ENCODE results near the gene ADGRL1. TPM values are rescaled to one million over a fixed set of nuclear protein-coding genes. Genes with fewer than 3 reads are reported as not detected.
"Not testable (repeated sequence)": the region's sequence is repeated elsewhere in the genome, so short reads cannot be mapped to it uniquely, and the experiment has no call there.

The ADGRL1 gene
- total and polyA plus RNA-seq, 2 of the 8 experiments (the other 6 are each of a cell fraction or from before 2014, with no cell fraction given), result 95.6 to 112 TPM

GRCh38 chr19:14247548-14248471 is 41.8 kb upstream of the ADGRL1 start:
- FAIRE-seq; H3K79me1 ChIP-seq (ENCODE audit: low read depth, low read length); H2BK120ac ChIP-seq (replicated peaks; ENCODE audit: low read depth, low read length); H2AFZ ChIP-seq (ENCODE audit: low read length); H3K9me3 ChIP-seq (ENCODE audit: insufficient read depth in 2 of 2, low read depth in 1 of 2, low read length in 1 of 2); H3K14ac ChIP-seq (ENCODE audit: insufficient read length); H3K56ac ChIP-seq (replicated peaks; ENCODE audit: insufficient read length, low read depth, low read length); H3K27me3 ChIP-seq (replicated peaks in 1 of 4; ENCODE audit: control insufficient read depth in 3 of 4, extremely low read depth in 1 of 4, insufficient read depth in 3 of 4, low read length in 3 of 4); H3K4me1 ChIP-seq (replicated peaks in 1 of 4; ENCODE audit: control insufficient read depth in 3 of 4, insufficient read depth in 4 of 4, low read length in 3 of 4); H4K20me1 ChIP-seq (replicated peaks in 1 of 2; ENCODE audit: control insufficient read depth in 1 of 2, insufficient read depth in 2 of 2, low read length in 2 of 2); H3K4ac ChIP-seq (replicated peaks; ENCODE audit: insufficient read length, low read depth, low read length); H3K23ac ChIP-seq (ENCODE audit: insufficient read length); H3K23me2 ChIP-seq (ENCODE audit: low read depth, low read length); H3K36me3 ChIP-seq (ENCODE audit: control insufficient read depth in 2 of 4, insufficient read depth in 4 of 4, low read length in 3 of 4); H3K79me2 ChIP-seq (ENCODE audit: control insufficient read depth in 1 of 2, insufficient read depth in 2 of 2, low read length in 2 of 2); H2BK15ac ChIP-seq (ENCODE audit: low read length); H2AK5ac ChIP-seq (ENCODE audit: low read depth, low read length); H2BK20ac ChIP-seq (ENCODE audit: low read length): not testable (repeated sequence)
- ChIA-PET POLR2A (ENCODE audit: partially characterized antibody) (interaction anchor here (0.6 to 1.7 kb wide), 11 partner anchors 9 to 280 kb away, joined by 3 to 8 read pairs (median 4); no protein-coding TSS in a partner anchor), CTCF (ENCODE audit: partially characterized antibody) (interaction anchor here (0.6 to 1.4 kb wide), 3 partner anchors 49 to 1877 kb away, joined by 3 to 4 read pairs (median 3); no protein-coding TSS in a partner anchor)
- H3K9ac ChIP-seq (replicated peaks in 1 of 4; ENCODE audit: extremely low read depth in 1 of 4, low read depth in 3 of 4, low read length in 3 of 4), result peak overlapping the region in 1 of 4 experiments; percentile 22; a peak in 3 of 7 replicates
- H4K91ac ChIP-seq (replicated peaks; ENCODE audit: insufficient read length, low read length), result peak overlapping the region; percentile 89
- WGBS, 2 experiments (ENCODE audit: extremely low coverage in 1 of 2, insufficient coverage in 1 of 2, insufficient read length in 1 of 2, insufficient replicate concordance in 2 of 2, low coverage in 1 of 2, low lambda C conversion rate in 2 of 2, missing lambda C conversion rate in 1 of 2), result 2% methylated on average over 18 of the region's 38 CpGs; no CpG with 5 or more reads in 1 of the 2 experiments
- peak overlapping the region; percentile 60 for H3K18ac ChIP-seq (ENCODE audit: extremely low read depth, low read length)
- H2BK12ac ChIP-seq (ENCODE audit: low read depth, low read length), result peak overlapping the region; percentile 60; the same call in 1 of the 2 replicates
- peak overlapping the region; percentile 90 for H2BK5ac ChIP-seq (ENCODE audit: low read depth, low read length)
- H4K5ac ChIP-seq (ENCODE audit: insufficient read length, low read depth, low read length), result peak overlapping the region; percentile 94
- DNase-seq (ENCODE audit: low read depth in 1 of 2, low spot score in 2 of 2), result peak; percentile 81 to 88
- H3K4me3 ChIP-seq (ENCODE audit: extremely low read depth in 1 of 4, insufficient read depth in 2 of 4, low read depth in 3 of 4, low read length in 4 of 4), result peak overlapping the region; percentile 34 to 59 (median 44); a peak in 7 of 8 replicates
- peak overlapping the region; percentile 80; the same call in 1 of the 2 replicates for H4K8ac ChIP-seq (ENCODE audit: extremely low read depth, insufficient read depth, low read length)
- peak overlapping the region; percentile 82 for H3K27ac ChIP-seq (ENCODE audit: low read depth, low read length)
- TF ChIP-seq TAF1 (IDR thresholded peaks at IDR 0.05; ENCODE audit: low read depth, low read length) (0 out of 2 replicates have a peak, but pooled peaks have one; percentile 37), RBBP5 (IDR thresholded peaks at IDR 0.05; ENCODE audit: borderline replicate concordance, low read depth, low read length) (0 out of 2 replicates have a peak, but pooled peaks have one; percentile 11), RAD21 (IDR thresholded peaks at IDR 0.05 in 1 of 2, conservative IDR thresholded peaks at IDR 0.05 in 1 of 2; ENCODE audit: low read depth in 2 of 2, low read length in 2 of 2) (0 out of 4 replicates have a peak, but pooled peaks of 1 of the 2 experiments have one; percentile 1), TCF12 (IDR thresholded peaks at IDR 0.05; ENCODE audit: low read depth, low read length) (peak; percentile 69; the same call in 1 of the 2 replicates), KDM1A (IDR thresholded peaks at IDR 0.05; ENCODE audit: borderline replicate concordance, low read length) (0 out of 2 replicates have a peak, but pooled peaks have one; percentile 5), SP1 (IDR thresholded peaks at IDR 0.05; ENCODE audit: low read depth, low read length) (peak; percentile 49; the same call in 1 of the 2 replicates), HDAC2 (IDR thresholded peaks at IDR 0.05; ENCODE audit: borderline replicate concordance in 1 of 2, low read depth in 2 of 2, low read length in 2 of 2) (0 out of 4 replicates have a peak, but pooled peaks of 1 of the 2 experiments have one; percentile 46)
- H3K4me2 ChIP-seq (ENCODE audit: insufficient read depth in 1 of 2, low read depth in 2 of 2, low read length in 2 of 2), result peak overlapping the region; percentile 74 to 81
